ENCODE data around the gene SIGMAR1.

SIGMAR1 gene

GRCh38 chr9:34638138-34638445 lies 505 bp upstream of the SIGMAR1 start (continued):
- TF ChIP-seq ZNF8 (CRISPR knock-in tag; IDR thresholded peaks at IDR 0.05) (no peak), ZFP30 (CRISPR knock-in tag; IDR thresholded peaks at IDR 0.05) (no peak), ISL1 (CRISPR knock-in tag; IDR thresholded peaks at IDR 0.05) (no peak), ZNF70 (CRISPR knock-in tag; IDR thresholded peaks at IDR 0.05) (no peak), ZNF565 (CRISPR knock-in tag; conservative IDR thresholded peaks at IDR 0.05; ENCODE audit: low read depth) (no peak), PPARA (CRISPR knock-in tag; IDR thresholded peaks at IDR 0.05; ENCODE audit: borderline replicate concordance) (no peak)

DNA sequence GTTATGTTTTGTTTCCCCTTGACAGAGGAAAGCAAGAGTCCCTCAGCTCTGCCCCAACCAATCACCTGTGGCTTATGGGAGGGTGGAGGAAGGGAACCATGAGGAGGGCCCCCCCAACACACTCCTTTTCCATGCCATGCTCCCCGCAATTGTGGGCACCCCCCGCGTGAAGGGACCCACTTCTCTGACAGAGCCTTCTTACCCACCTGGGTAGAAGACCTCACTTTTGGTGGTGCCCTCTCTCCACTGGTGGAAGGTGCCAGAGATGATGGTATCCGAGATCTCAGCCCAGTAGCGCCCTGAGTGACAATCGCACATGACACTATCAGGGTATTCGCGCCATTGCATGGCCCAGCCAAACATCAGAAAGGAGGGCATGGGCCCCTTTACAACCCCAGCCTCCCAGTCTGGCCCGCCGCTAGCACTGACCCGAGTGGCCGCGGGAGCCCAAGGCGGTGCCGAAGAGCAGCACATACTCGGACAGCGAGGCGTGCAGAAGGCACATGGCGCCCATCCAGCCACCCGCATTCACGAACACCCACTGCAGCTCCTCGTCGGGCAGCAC lies 714 bp downstream of the SIGMAR1 start:
- ATAC-seq = peak; percentile 17; the same call in 2 of the 3 replicates
- TF ChIP-seq ZFP3 (CRISPR knock-in tag; IDR thresholded peaks at IDR 0.05) (0 out of 2 replicates have a peak, but pooled peaks have one; percentile 39), ZNF565 (CRISPR knock-in tag; conservative IDR thresholded peaks at IDR 0.05; ENCODE audit: low read depth) (no peak)

DNA sequence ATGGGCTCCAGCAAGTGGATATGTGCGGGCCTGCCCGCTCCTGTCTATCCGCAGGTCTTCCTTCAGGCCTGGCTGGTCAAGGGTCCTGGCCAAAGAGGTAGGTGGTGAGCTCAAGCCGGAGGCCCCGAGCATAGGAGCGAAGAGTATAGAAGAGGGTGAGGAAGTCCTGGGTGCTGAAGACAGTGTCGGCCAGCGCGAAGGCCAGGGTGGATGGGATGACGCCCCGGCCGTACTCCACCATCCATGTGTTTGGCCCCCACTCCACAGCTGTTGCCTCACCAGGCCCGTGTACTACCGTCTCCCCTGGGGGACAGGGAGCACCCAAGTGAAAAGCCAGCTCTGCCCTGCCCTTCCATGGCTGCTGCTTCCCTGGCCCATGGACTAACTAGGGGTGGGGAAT lies 2.0 kb downstream of the SIGMAR1 start:
- ATAC-seq = no peak
- TF ChIP-seq ZFP3 (CRISPR knock-in tag; IDR thresholded peaks at IDR 0.05) (no peak), RARB (CRISPR knock-in tag; IDR thresholded peaks at IDR 0.05) (no peak), CSRNP3 (CRISPR knock-in tag; IDR thresholded peaks at IDR 0.05) (no peak), TCF4 (CRISPR knock-in tag; IDR thresholded peaks at IDR 0.05; ENCODE audit: borderline replicate concordance) (no peak), ZC3H10 (CRISPR knock-in tag; IDR thresholded peaks at IDR 0.05) (no peak), ESRRG (CRISPR knock-in tag; IDR thresholded peaks at IDR 0.05) (no peak), OSR1 (CRISPR knock-in tag; IDR thresholded peaks at IDR 0.05) (no peak), ZNF70 (CRISPR knock-in tag; IDR thresholded peaks at IDR 0.05) (no peak), CSDC2 (CRISPR knock-in tag; IDR thresholded peaks at IDR 0.05) (no peak), BACH2 (CRISPR knock-in tag; IDR thresholded peaks at IDR 0.05; ENCODE audit: borderline replicate concordance) (no peak), PPARA (CRISPR knock-in tag; IDR thresholded peaks at IDR 0.05; ENCODE audit: borderline replicate concordance) (no peak)
- TF ChIP-seq, protein P1, sequence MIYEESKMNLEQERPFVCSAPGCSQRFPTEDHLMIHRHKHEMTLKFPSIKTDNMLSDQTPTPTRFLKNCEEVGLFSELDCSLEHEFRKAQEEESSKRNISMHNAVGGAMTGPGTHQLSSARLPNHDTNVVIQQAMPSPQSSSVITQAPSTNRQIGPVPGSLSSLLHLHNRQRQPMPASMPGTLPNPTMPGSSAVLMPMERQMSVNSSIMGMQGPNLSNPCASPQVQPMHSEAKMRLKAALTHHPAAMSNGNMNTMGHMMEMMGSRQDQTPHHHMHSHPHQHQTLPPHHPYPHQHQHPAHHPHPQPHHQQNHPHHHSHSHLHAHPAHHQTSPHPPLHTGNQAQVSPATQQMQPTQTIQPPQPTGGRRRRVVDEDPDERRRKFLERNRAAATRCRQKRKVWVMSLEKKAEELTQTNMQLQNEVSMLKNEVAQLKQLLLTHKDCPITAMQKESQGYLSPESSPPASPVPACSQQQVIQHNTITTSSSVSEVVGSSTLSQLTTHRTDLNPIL (CRISPR knock-in tag; IDR thresholded peaks at IDR 0.05; ENCODE audit: low read depth) = no peak
- TF ChIP-seq, protein P2, sequence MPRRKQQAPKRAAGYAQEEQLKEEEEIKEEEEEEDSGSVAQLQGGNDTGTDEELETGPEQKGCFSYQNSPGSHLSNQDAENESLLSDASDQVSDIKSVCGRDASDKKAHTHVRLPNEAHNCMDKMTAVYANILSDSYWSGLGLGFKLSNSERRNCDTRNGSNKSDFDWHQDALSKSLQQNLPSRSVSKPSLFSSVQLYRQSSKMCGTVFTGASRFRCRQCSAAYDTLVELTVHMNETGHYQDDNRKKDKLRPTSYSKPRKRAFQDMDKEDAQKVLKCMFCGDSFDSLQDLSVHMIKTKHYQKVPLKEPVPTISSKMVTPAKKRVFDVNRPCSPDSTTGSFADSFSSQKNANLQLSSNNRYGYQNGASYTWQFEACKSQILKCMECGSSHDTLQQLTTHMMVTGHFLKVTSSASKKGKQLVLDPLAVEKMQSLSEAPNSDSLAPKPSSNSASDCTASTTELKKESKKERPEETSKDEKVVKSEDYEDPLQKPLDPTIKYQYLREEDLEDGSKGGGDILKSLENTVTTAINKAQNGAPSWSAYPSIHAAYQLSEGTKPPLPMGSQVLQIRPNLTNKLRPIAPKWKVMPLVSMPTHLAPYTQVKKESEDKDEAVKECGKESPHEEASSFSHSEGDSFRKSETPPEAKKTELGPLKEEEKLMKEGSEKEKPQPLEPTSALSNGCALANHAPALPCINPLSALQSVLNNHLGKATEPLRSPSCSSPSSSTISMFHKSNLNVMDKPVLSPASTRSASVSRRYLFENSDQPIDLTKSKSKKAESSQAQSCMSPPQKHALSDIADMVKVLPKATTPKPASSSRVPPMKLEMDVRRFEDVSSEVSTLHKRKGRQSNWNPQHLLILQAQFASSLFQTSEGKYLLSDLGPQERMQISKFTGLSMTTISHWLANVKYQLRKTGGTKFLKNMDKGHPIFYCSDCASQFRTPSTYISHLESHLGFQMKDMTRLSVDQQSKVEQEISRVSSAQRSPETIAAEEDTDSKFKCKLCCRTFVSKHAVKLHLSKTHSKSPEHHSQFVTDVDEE (CRISPR knock-in tag; IDR thresholded peaks at IDR 0.05) = no peak
- TF ChIP-seq, protein P3, sequence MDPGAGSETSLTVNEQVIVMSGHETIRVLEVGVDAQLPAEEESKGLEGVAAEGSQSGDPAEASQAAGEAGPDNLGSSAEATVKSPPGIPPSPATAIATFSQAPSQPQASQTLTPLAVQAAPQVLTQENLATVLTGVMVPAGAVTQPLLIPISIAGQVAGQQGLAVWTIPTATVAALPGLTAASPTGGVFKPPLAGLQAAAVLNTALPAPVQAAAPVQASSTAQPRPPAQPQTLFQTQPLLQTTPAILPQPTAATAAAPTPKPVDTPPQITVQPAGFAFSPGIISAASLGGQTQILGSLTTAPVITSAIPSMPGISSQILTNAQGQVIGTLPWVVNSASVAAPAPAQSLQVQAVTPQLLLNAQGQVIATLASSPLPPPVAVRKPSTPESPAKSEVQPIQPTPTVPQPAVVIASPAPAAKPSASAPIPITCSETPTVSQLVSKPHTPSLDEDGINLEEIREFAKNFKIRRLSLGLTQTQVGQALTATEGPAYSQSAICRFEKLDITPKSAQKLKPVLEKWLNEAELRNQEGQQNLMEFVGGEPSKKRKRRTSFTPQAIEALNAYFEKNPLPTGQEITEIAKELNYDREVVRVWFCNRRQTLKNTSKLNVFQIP (CRISPR knock-in tag; IDR thresholded peaks at IDR 0.05; ENCODE audit: borderline replicate concordance, low read depth) = no peak
- TF ChIP-seq, protein P4, sequence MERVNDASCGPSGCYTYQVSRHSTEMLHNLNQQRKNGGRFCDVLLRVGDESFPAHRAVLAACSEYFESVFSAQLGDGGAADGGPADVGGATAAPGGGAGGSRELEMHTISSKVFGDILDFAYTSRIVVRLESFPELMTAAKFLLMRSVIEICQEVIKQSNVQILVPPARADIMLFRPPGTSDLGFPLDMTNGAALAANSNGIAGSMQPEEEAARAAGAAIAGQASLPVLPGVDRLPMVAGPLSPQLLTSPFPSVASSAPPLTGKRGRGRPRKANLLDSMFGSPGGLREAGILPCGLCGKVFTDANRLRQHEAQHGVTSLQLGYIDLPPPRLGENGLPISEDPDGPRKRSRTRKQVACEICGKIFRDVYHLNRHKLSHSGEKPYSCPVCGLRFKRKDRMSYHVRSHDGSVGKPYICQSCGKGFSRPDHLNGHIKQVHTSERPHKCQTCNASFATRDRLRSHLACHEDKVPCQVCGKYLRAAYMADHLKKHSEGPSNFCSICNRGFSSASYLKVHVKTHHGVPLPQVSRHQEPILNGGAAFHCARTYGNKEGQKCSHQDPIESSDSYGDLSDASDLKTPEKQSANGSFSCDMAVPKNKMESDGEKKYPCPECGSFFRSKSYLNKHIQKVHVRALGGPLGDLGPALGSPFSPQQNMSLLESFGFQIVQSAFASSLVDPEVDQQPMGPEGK (CRISPR knock-in tag; IDR thresholded peaks at IDR 0.05; ENCODE audit: borderline replicate concordance) = no peak
